Measurements from ENCODE around the gene ACTL9.
"Not testable (repeated sequence)": the region's sequence is repeated elsewhere in the genome, so short reads cannot be mapped to it uniquely, and the experiment has no call there.

The ACTL9 gene

GRCh38 chr19:8721334-8721733 is 22.7 kb upstream of the ACTL9 start, which contains the start of gene OR2Z1:
OR2Z1 (plus strand) TSS chr19:8721634; CDS start chr19:8731029, 9,395 bp downstream.
- no peaks in the 10 kb centered on the region for H3K4me1 ChIP-seq
- no peak for TF ChIP-seq CTCF (IDR thresholded peaks at IDR 0.05; ENCODE audit: low read depth, low read length)
- H3K36me3 ChIP-seq: no peaks in the 10 kb centered on the region
- H3K9me3 ChIP-seq: no peaks in the 10 kb centered on the region
- DNase-seq: no peak
- no peaks in the 10 kb centered on the region for H3K27me3 ChIP-seq
- H3K4me3 ChIP-seq (ENCODE audit: low read depth, low read length): no peak within 1 kb of the TSS

- H3K9me3 ChIP-seq; H3K4me3 ChIP-seq (ENCODE audit: low read depth, low read length); H3K36me3 ChIP-seq; H3K4me1 ChIP-seq; DNase-seq; H3K27me3 ChIP-seq: not testable (repeated sequence)
Measured at GRCh38 chr19:8710337-8710736, 11.7 kb upstream of the ACTL9 start.

- no peak for TF ChIP-seq CTCF (IDR thresholded peaks at IDR 0.05; ENCODE audit: low read depth, low read length)
- DNase-seq: no peak
- H3K27me3 ChIP-seq: no peaks in the 10 kb centered on the region
- no peaks in the 10 kb centered on the region for H3K4me1 ChIP-seq
- no peaks in the 10 kb centered on the region for H3K9me3 ChIP-seq
- H3K4me3 ChIP-seq (ENCODE audit: low read depth, low read length): no peak overlapping the region
- H3K36me3 ChIP-seq: no peaks in the 10 kb centered on the region
Measured at GRCh38 chr19:8705742-8706141, 7.1 kb upstream of the ACTL9 start.

- H3K4me1 ChIP-seq; H3K9me3 ChIP-seq; H3K27me3 ChIP-seq; DNase-seq; H3K4me3 ChIP-seq (ENCODE audit: low read depth, low read length); H3K36me3 ChIP-seq: not testable (repeated sequence)
Measured at GRCh38 chr19:8705304-8705703, 6.7 kb upstream of the ACTL9 start.

- no peak for TF ChIP-seq CTCF (IDR thresholded peaks at IDR 0.05; ENCODE audit: low read depth, low read length)
Measured at GRCh38 chr19:8703223-8703622, 4.6 kb upstream of the ACTL9 start.

GRCh38 chr19:8702350-8702749 is 3.8 kb upstream of the ACTL9 start:
- no peak for TF ChIP-seq CTCF (IDR thresholded peaks at IDR 0.05; ENCODE audit: low read depth, low read length)
- Histone ChIP-seq H3K27me3 (no peaks in the 10 kb centered on the region), H3K9me3 (no peaks in the 10 kb centered on the region; the same call in 1 of the 2 replicates), H3K4me3 (ENCODE audit: low read depth, low read length) (no peak overlapping the region), H3K4me1 (no peaks in the 10 kb centered on the region), H3K36me3 (no peaks in the 10 kb centered on the region)
- DNase-seq: no peak

More at GRCh38 chr19:8703223-8703622, 4.6 kb upstream of the ACTL9 start:
- Histone ChIP-seq H3K4me3 (ENCODE audit: low read depth, low read length) (no peak overlapping the region), H3K36me3 (no peaks in the 10 kb centered on the region), H3K27me3 (no peaks in the 10 kb centered on the region), H3K4me1 (no peaks in the 10 kb centered on the region), H3K9me3 (no peaks in the 10 kb centered on the region; the same call in 1 of the 2 replicates)
- DNase-seq: no peak

- DNase-seq: no peak
- H3K9me3 ChIP-seq: no peaks in the 10 kb centered on the region; the same call in 1 of the 2 replicates
- H3K4me1 ChIP-seq: no peaks in the 10 kb centered on the region
- H3K36me3 ChIP-seq: no peaks in the 10 kb centered on the region
- TF ChIP-seq CTCF (IDR thresholded peaks at IDR 0.05; ENCODE audit: low read depth, low read length): no peak
- no peaks in the 10 kb centered on the region for H3K27me3 ChIP-seq
- no peak overlapping the region for H3K4me3 ChIP-seq (ENCODE audit: low read depth, low read length)
Measured at GRCh38 chr19:8700956-8701355, 2.4 kb upstream of the ACTL9 start.
